Uterus (tissue), 4 donors: Measurements from ENCODE around the gene NHS. TPM values are rescaled to one million over a fixed set of nuclear protein-coding genes. Genes with fewer than 3 reads are reported as not detected.
A peak's percentile ranks its signal among the peaks of the same experiment; 100 is the strongest.

Experiments used
- DNase-seq, 2 donors: peaks; one replicate each; pipeline ENCODE4 v3.0.0-alpha.2; 2019 to 2020
- H3K27ac ChIP-seq, 2 donors: fragments of 200-600 bp; sonication (generic); 1 replicate in 1 of 2; 2 replicates in 1 of 2; pipeline ENCODE4 v1.5.1; 2016 to 2018
- H3K27me3 ChIP-seq, 2 donors: fragments of 200-600 bp; sonication (generic); one replicate each; pipeline ENCODE4 v1.5.1; 2018 to 2019; ENCODE audit warnings: control low read depth in 1 of 2
- H3K36me3 ChIP-seq, 2 donors: fragments of 200-600 bp; sonication (generic); one replicate each; pipeline ENCODE4 v1.5.1; 2019; ENCODE audit warnings: control low read depth in 1 of 2
- H3K4me1 ChIP-seq, 2 donors: fragments of 200-600 bp; sonication (generic); one replicate each; pipeline ENCODE4 v1.5.1; 2018 to 2019; ENCODE audit warnings: control low read depth in 1 of 2
- H3K4me3 ChIP-seq, 2 donors: fragments of 200-600 bp; sonication (generic); 1 replicate in 1 of 2; 2 replicates in 1 of 2; pipeline ENCODE4 v1.5.1; 2018 to 2019; ENCODE audit warnings: mild to moderate bottlenecking in 1 of 2
- H3K9me3 ChIP-seq, 2 donors: fragments of 200-600 bp; sonication (generic); one replicate each; pipeline ENCODE4 v1.5.1; 2019; ENCODE audit warnings: control low read depth in 1 of 2
- CTCF ChIP-seq, 4 experiments: fragments of 200-600 bp in 2 of 4; fragments of 450-650 bp in 2 of 4; sonication (generic) in 2 of 4; IDR thresholded peaks; one replicate each; pipeline ENCODE4 v1.5.1; 2016 to 2019; ENCODE audit warnings: antibody characterized with exemption in 4 of 4, mild to moderate bottlenecking in 2 of 4, moderate library complexity in 1 of 4
- POLR2A ChIP-seq, 2 donors: fragments of 450-650 bp; IDR thresholded peaks; one replicate each; pipeline ENCODE4 v1.6.1; 2016; ENCODE audit warnings: antibody characterized with exemption in 2 of 2, mild to moderate bottlenecking in 1 of 2, moderate library complexity in 1 of 2
- intact Hi-C: fragments of 100-400 bp; cut with DNase I; formaldehyde crosslinking; loops from one replicate; pipeline ENCODE4 v1.15.1; 2023; ENCODE audit warnings: low total_unique reads
- total RNA-seq, 4 donors: library from RNA; depleted of rRNA in 3 of 4; stranded (reverse); fragments of >200 nt in 3 of 4; gene quantifications; one replicate each; pipeline versions ENCODE4 v1.1.0 to v1.2.4, GENCODE V29; 2014 to 2023
- donor health status: DM: yes; HTN: yes; CAD: no.

Gene NHS
- total RNA-seq, 4 donors from 2014 or later = 3.5 to 14.3 (median 9.5) TPM

- peak within 1 kb of the TSS; percentile 87 to 89 for H3K27ac ChIP-seq
- no peaks in the 10 kb centered on the region for H3K4me1 ChIP-seq
- H3K36me3 ChIP-seq = no peaks in the 10 kb centered on the region
- TF ChIP-seq POLR2A (IDR thresholded peaks at IDR 0.05) = peak; percentile 53 to 62
- TF ChIP-seq CTCF (IDR thresholded peaks at IDR 0.05) = no peak
- H3K27me3 ChIP-seq = no peaks in the 10 kb centered on the region
- H3K9me3 ChIP-seq = no peaks in the 10 kb centered on the region
- intact Hi-C loops = no loop called here
- H3K4me3 ChIP-seq = peak within 1 kb of the TSS; percentile 48 to 57
- DNase-seq = peak; percentile 95 to 99
Measured at GRCh38 chrX:17736856-17737709, 362.1 kb downstream of the NHS start, which contains the start of gene SCML1. SCML1 (plus strand) TSS chrX:17737493; CDS start chrX:17744187, 6,694 bp downstream.

GRCh38 chrX:17737710-17737985 lies 362.6 kb downstream of the NHS start:
- Histone ChIP-seq H3K9me3 (no peaks in the 10 kb centered on the region), H3K27ac (peak overlapping the region; percentile 87 to 89), H3K36me3 (no peaks in the 10 kb centered on the region), H3K4me3 (peak overlapping the region; percentile 48 to 57), H3K27me3 (no peaks in the 10 kb centered on the region), H3K4me1 (no peaks in the 10 kb centered on the region)
- DNase-seq = no peak
- intact Hi-C loops = no loop called here
- TF ChIP-seq CTCF (IDR thresholded peaks at IDR 0.05) = no peak
- TF ChIP-seq POLR2A (IDR thresholded peaks at IDR 0.05) = no peak

GRCh38 chrX:17737986-17738713 lies 363.1 kb downstream of the NHS start:
- peak overlapping the region; percentile 48 to 57 for H3K4me3 ChIP-seq
- H3K27me3 ChIP-seq = no peaks in the 10 kb centered on the region
- no peaks in the 10 kb centered on the region for H3K4me1 ChIP-seq
- H3K36me3 ChIP-seq = no peaks in the 10 kb centered on the region
- H3K27ac ChIP-seq = peak overlapping the region; percentile 87 to 89
- intact Hi-C loops = no loop called here
- TF ChIP-seq POLR2A (IDR thresholded peaks at IDR 0.05) (no peak), CTCF (IDR thresholded peaks at IDR 0.05) (no peak)
- H3K9me3 ChIP-seq = no peaks in the 10 kb centered on the region
- peak; percentile 40 to 45 for DNase-seq

GRCh38 chrX:17738737-17739535 lies 363.9 kb downstream of the NHS start:
- H3K27me3 ChIP-seq = no peaks in the 10 kb centered on the region
- intact Hi-C loops = no loop called here

More at GRCh38 chrX:17738737-17739535, 363.9 kb downstream of the NHS start:
- DNase-seq = no peak
- Histone ChIP-seq H3K9me3 (no peaks in the 10 kb centered on the region), H3K27ac (peak overlapping the region; percentile 87 to 89), H3K36me3 (no peaks in the 10 kb centered on the region), H3K4me3 (peak overlapping the region; percentile 48 to 57), H3K4me1 (no peaks in the 10 kb centered on the region)
- TF ChIP-seq POLR2A (IDR thresholded peaks at IDR 0.05) (no peak), CTCF (IDR thresholded peaks at IDR 0.05) (no peak)
